Erythroblast (primary cell): ENCODE data around the gene RIN2.

Experiments
- GATA1 ChIP-seq: IDR thresholded peaks from 2 replicates; pipeline ENCODE4 v1.6.1; 2011; ENCODE audit warnings: low read depth, mild to moderate bottlenecking, control low read depth, low read length, moderate library complexity
- POLR2A ChIP-seq: IDR thresholded peaks from 2 replicates; pipeline ENCODE4 v1.6.1; 2011; ENCODE audit warnings: mild to moderate bottlenecking, low read length

GRCh38 chr20:19802492-19803158 is 44.6 kb downstream of the RIN2 start:
- no peak for TF ChIP-seq POLR2A
- TF ChIP-seq GATA1: no peak
